ENCODE results near the gene HSPA8. TPM values are rescaled to one million over a fixed set of nuclear protein-coding genes. Genes with fewer than 3 reads are reported as not detected.
A peak's percentile ranks its signal among the peaks of the same experiment; 100 is the strongest.

The HSPA8 gene
- total and polyA plus RNA-seq, 2 experiments from 2014 or later = 386 to 839 TPM

DNA sequence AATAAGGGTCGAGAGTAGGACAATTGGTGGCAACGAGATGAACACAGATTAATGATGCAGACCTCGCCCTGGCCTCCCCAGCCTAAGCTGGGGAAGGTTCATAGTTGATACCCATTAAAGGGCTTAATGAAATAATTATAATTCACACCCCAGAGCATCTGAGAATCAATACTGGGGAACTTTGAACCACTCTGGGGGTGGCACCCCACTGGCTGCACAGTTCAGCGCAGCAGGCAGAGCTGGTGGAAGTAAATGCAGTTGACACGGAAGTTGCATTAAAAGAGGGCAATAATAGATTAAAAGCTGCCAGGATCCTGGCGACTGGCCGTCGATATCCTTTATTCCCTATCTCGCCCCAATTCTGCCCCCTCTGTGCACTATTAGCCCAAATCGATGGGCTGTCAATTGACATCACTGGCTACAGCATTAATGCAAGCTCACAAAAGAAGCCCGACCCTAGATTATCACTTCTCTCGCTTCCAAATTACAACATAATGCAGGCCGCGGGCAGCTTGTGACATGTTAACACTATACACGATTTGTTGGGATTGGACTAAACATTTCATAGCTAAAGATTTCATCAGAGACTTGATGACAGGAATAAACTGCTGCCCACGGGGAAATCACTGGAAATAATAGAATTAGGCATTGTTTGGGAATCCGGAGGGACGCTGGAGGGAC lies 14.5 kb downstream of the HSPA8 start:
- peak in 1 of 2 donors; percentile 61 for DNase-seq (ENCODE audit: low read depth in 1 of 2, low spot score in 1 of 2)
- no peak overlapping the region for H3K27ac ChIP-seq
- no peak overlapping the region for H3K4me3 ChIP-seq
- no peaks in the 10 kb centered on the region for H3K9me3 ChIP-seq (ENCODE audit: low read depth)
- TF ChIP-seq, protein P1, sequence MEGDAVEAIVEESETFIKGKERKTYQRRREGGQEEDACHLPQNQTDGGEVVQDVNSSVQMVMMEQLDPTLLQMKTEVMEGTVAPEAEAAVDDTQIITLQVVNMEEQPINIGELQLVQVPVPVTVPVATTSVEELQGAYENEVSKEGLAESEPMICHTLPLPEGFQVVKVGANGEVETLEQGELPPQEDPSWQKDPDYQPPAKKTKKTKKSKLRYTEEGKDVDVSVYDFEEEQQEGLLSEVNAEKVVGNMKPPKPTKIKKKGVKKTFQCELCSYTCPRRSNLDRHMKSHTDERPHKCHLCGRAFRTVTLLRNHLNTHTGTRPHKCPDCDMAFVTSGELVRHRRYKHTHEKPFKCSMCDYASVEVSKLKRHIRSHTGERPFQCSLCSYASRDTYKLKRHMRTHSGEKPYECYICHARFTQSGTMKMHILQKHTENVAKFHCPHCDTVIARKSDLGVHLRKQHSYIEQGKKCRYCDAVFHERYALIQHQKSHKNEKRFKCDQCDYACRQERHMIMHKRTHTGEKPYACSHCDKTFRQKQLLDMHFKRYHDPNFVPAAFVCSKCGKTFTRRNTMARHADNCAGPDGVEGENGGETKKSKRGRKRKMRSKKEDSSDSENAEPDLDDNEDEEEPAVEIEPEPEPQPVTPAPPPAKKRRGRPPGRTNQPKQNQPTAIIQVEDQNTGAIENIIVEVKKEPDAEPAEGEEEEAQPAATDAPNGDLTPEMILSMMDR (IDR thresholded peaks at IDR 0.05; ENCODE audit: low read depth, low read length) = no peak
- H3K27me3 ChIP-seq = no peaks in the 10 kb centered on the region
- no peaks in the 10 kb centered on the region for H3K4me1 ChIP-seq (ENCODE audit: low read depth)
- H3K36me3 ChIP-seq = no peaks in the 10 kb centered on the region

DNA sequence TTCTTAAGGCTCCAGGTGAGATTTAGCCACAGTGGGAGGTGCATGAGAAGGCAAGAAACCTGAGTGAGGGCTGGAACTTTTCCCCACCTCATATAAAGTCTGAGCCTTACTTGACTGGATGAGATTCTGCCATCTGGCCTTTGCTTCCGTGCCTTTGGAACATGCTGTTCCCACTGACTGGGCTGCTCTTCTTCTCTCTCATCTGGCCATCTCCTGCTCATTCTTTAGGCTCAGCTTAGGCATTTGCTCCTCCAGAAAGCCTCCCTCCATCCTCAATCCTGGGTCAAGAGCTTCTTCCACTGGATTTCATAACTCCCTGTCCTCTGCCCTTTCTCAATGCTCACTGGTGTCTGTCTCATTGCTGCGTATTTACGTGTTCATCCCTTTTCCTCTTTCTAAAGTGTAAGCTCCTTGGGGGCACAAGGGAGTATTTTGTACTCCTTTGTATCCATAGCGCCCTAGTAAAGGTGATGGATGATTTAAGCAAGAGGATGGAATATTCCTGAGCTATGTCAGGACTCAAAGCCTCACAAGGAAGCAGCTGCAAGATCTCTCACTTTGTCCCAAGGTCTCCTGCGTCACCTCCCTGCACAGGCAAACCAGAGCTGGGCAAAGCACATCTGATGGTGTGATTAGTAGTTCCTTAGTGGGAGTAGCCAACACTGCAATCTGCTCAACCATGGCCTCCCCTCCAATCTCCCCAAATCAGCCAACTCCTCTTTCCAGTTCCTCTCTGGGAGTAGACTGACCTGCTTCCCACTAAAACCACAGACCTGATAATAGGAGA lies 15.3 kb downstream of the HSPA8 start:
- H3K36me3 ChIP-seq = no peaks in the 10 kb centered on the region
- H3K9me3 ChIP-seq (ENCODE audit: low read depth) = no peaks in the 10 kb centered on the region
- H3K27me3 ChIP-seq = no peaks in the 10 kb centered on the region
- H3K27ac ChIP-seq = no peak overlapping the region
- H3K4me3 ChIP-seq = no peak overlapping the region
- TF ChIP-seq, protein P1 (IDR thresholded peaks at IDR 0.05; ENCODE audit: low read depth, low read length) = no peak
- H3K4me1 ChIP-seq (ENCODE audit: low read depth) = no peaks in the 10 kb centered on the region
- no peak for DNase-seq (ENCODE audit: low read depth in 1 of 2, low spot score in 1 of 2)

DNA sequence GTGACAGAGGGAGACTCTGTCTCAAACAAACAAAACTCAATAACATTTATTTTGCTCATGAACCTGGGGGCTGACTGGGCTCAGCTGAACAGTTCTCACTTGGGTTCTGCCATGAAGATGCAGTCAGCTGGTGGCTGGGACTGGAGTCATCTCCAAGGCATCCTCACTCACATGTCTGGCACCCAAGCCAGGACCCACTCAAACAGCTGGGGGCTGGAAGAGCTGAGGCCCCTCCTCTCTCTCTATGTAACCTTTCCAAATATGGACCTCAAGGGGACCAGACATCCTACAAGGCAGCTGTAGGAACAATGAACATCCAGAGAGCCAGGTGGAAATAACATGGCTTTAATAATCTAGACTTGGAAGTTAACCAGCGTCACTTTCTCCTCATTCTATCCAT lies 16.8 kb downstream of the HSPA8 start:
- H3K4me1 ChIP-seq (ENCODE audit: low read depth) = no peaks in the 10 kb centered on the region
- H3K4me3 ChIP-seq = no peak overlapping the region
- no peaks in the 10 kb centered on the region for H3K9me3 ChIP-seq (ENCODE audit: low read depth)
- no peaks in the 10 kb centered on the region for H3K36me3 ChIP-seq
- TF ChIP-seq, protein P1 (IDR thresholded peaks at IDR 0.05; ENCODE audit: low read depth, low read length) = no peak
- H3K27ac ChIP-seq = no peak overlapping the region
- no peaks in the 10 kb centered on the region for H3K27me3 ChIP-seq
- DNase-seq (ENCODE audit: low read depth in 1 of 2, low spot score in 1 of 2) = no peak

DNA sequence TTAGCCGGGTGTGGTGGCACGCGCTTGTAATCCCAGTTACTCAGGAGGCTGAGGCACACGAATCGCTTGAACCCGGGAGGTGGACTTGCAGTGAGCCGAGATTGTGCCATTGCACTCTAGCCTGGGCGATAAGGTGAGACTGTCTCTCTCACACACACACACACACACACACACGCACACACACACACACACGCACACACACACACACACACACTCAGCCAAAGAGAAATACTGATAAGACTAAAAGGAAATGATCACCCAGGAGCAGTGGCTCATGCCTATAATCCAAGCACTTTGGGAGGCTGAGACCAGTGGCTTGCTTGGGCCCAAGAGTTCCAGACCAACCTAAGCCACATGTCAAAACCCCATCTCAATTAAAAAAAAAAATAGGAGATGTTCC lies 20.8 kb downstream of the HSPA8 start:
- H3K9me3 ChIP-seq (ENCODE audit: low read depth) = no peaks in the 10 kb centered on the region
- H3K4me3 ChIP-seq = no peak overlapping the region
- H3K27me3 ChIP-seq = no peaks in the 10 kb centered on the region
- no peaks in the 10 kb centered on the region for H3K36me3 ChIP-seq
- no peak overlapping the region for H3K27ac ChIP-seq
- DNase-seq (ENCODE audit: low read depth in 1 of 2, low spot score in 1 of 2) = no peak
- H3K4me1 ChIP-seq (ENCODE audit: low read depth) = no peaks in the 10 kb centered on the region
- TF ChIP-seq, protein P1 (IDR thresholded peaks at IDR 0.05; ENCODE audit: low read depth, low read length) = no peak

DNA sequence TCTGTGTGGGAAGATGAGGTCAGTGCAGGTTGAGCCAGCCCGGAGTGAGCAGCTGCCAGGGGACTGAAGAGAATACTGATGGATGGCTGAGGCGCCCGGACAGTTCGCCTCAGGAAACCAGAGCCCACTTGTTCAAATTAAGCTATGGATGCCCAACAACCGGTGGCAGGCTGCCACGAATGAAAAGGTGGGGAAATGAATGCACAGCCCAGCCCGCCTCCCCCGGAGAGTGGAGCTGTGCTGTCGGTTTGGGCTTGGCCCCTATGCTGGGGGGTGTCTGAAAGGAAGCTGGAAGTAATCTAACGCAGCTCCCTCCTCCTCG lies 21.9 kb downstream of the HSPA8 start:
- H3K4me1 ChIP-seq (ENCODE audit: low read depth) = no peaks in the 10 kb centered on the region
- no peaks in the 10 kb centered on the region for H3K9me3 ChIP-seq (ENCODE audit: low read depth)
- no peak overlapping the region for H3K27ac ChIP-seq
- TF ChIP-seq, protein P1 (IDR thresholded peaks at IDR 0.05; ENCODE audit: low read depth, low read length) = no peak
- no peaks in the 10 kb centered on the region for H3K27me3 ChIP-seq
- no peaks in the 10 kb centered on the region for H3K36me3 ChIP-seq
- DNase-seq (ENCODE audit: low read depth in 1 of 2, low spot score in 1 of 2) = no peak
- no peak overlapping the region for H3K4me3 ChIP-seq

Data from cardiac muscle cell (in vitro differentiated cells and primary cell).